Caco-2 (cell line): ENCODE data around the gene GRID1. TPM values are rescaled to one million over a fixed set of nuclear protein-coding genes. Genes with fewer than 3 reads are reported as not detected.

ENCODE experiments used
- BruUV-seq: library from RNA; stranded (reverse); fragments of 400-500 nt; replicated peaks from 2 replicates; lab custom pipeline; 2021; lab: Mats Ljungman, UMichigan
- CTCF ChIA-PET: fragments of 300-600 bp; sonication (Branson Sonifier 250); formaldehyde crosslinking; loops from one replicate; lab custom pipeline; 2022; ENCODE audit warnings: antibody characterized with exemption; lab: Charles Lee
- POLR2A ChIA-PET: fragments of 300-600 bp; sonication (Branson Sonifier 250); formaldehyde crosslinking; loops from one replicate; lab custom pipeline; 2022; ENCODE audit warnings: antibody characterized with exemption; lab: Charles Lee
- DNase-seq, 2 experiments: peaks; one replicate each; pipeline versions ENCODE4 v3.0.0 to v3.0.0-alpha.2; 2020 to 2022
- H3K27me3 ChIP-seq: replicated peaks from 2 replicates; pipeline ENCODE4 v1.6.0; 2011; ENCODE audit warnings: low read length; ENCODE audit not compliant: control insufficient read depth, insufficient read depth
- H3K36me3 ChIP-seq: 2 replicates; pipeline ENCODE4 v1.5.1; 2011; ENCODE audit warnings: low read length; ENCODE audit not compliant: control insufficient read depth, insufficient read depth
- H3K4me1 ChIP-seq: fragments of 250-450 bp; sonication (Bioruptor Pico); 2 replicates; pipeline ENCODE4 v1.5.1; 2020; ENCODE audit warnings: mild to moderate bottlenecking
- H3K4me3 ChIP-seq: 2 replicates; pipeline ENCODE4 v1.5.1; 2011; ENCODE audit warnings: low read depth, mild to moderate bottlenecking, control low read depth, low read length
- H3K9me3 ChIP-seq: fragments of 250-450 bp; sonication (Bioruptor Pico); 2 replicates; pipeline ENCODE4 v1.5.1; 2020; ENCODE audit warnings: mild to moderate bottlenecking, moderate library complexity
- H3K27ac Mint-ChIP-seq: one replicate; pipeline ENCODE4 v1.8.0; 2022; ENCODE audit warnings: mixed read lengths; ENCODE audit not compliant: unreplicated experiment
- H3K27me3 Mint-ChIP-seq: one replicate; pipeline ENCODE4 v1.8.0; 2022; ENCODE audit warnings: mixed read lengths; ENCODE audit not compliant: insufficient read depth, unreplicated experiment
- H3K36me3 Mint-ChIP-seq: one replicate; pipeline ENCODE4 v1.8.0; 2022; ENCODE audit warnings: mild to moderate bottlenecking, mixed read lengths; ENCODE audit not compliant: insufficient read depth, unreplicated experiment
- H3K4me1 Mint-ChIP-seq: one replicate; pipeline ENCODE4 v1.8.0; 2022; ENCODE audit warnings: low read depth, mixed read lengths; ENCODE audit not compliant: unreplicated experiment
- H3K4me3 Mint-ChIP-seq: one replicate; pipeline ENCODE4 v1.8.0; 2022; ENCODE audit warnings: mild to moderate bottlenecking, moderate library complexity, mixed read lengths; ENCODE audit not compliant: unreplicated experiment
- H3K9me3 Mint-ChIP-seq: one replicate; pipeline ENCODE4 v1.8.0; 2022; ENCODE audit warnings: mixed read lengths; ENCODE audit not compliant: unreplicated experiment
- intact Hi-C: fragments of 100-400 bp; cut with micrococcal nuclease; formaldehyde crosslinking; loops from one replicate; pipeline ENCODE4 v1.10.0; 2022; ENCODE audit not compliant: unreplicated experiment
- total RNA-seq: library from RNA; stranded (reverse); gene quantifications from 2 replicates; pipeline ENCODE4 v1.2.3, GENCODE V29; 2022
- TF ChIP-seq, protein P1 (sequence below), 2 experiments: fragments of 200-600 bp in 1 of 2; IDR thresholded peaks; 1 replicate in 1 of 2; 2 replicates in 1 of 2; pipeline versions ENCODE4 v1.5.1 to v1.8.0; 2011 to 2022; ENCODE audit warnings: antibody characterized with exemption in 1 of 2, control low read depth in 1 of 2, inconsistent platforms in 1 of 2, low read depth in 1 of 2, low read length in 1 of 2, mild to moderate bottlenecking in 1 of 2, moderate library complexity in 1 of 2; ENCODE audit not compliant: insufficient read depth in 1 of 2, severe bottlenecking in 1 of 2, unreplicated experiment in 1 of 2

GRID1 gene
- total RNA-seq, 1 experiment from 2014 or later: 8.0 TPM

DNA sequence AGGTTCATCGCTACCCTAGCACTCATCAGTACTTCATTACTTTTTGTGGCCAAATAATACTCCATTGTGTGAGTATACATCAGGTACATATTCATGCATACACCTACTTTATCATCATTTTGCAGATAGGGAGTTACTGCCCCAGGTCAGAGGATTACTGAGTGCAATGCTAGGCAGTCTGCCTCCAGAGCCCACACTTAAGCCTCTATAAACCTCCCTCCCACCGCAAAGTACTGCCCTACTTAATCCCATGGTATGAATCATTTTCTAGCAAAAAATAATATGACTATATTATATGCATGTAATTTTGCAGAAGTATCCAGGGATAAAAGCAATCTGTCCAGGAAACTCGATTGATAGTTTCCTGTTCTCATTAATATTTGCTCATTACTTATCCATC lies 194.3 kb downstream of the GRID1 start:
- no peaks in the 10 kb centered on the region for H3K36me3 Mint-ChIP-seq
- intact Hi-C loops: no loop called here
- BruUV-seq: no TSS peak

DNA sequence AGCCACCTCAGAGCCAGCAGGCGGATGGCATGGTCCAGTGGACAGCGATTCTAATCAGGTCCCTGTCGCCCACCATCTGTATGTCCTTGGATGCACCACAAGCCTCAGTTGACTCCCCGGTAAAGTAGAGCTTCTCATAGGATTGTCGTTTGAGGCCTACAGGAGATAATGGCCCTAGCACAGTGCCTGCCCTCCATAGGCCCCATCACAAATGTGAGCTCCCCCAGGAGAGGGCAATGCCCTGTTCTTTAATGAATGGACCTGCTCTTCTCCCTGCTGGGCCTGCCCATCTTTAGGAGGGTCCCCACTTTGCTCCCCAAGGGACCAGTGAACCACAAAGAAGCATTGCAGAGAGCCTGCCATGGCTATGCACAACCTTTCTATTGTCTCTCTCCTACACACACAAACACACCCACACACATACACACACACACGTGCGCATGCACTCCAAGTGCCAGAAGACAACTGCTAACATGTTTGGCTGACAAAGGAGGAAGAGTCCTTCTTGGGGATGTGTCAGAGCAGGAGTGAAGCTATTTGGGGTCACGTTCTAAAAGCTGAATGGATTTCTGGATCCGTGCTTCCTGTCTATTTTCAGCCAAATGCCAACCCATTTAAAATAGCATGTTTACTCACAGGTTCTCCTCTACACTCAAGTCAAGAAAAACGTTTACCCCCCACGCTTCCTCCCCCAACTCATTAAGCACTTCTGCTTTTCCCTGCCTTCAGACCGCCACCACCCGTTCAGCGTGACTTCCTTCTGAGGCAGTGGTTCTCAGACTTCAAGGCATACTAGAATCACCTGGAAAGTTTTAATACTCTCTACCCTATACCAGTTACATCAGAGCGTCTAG lies 196.1 kb downstream of the GRID1 start:
- Histone ChIP-seq H3K9me3 (no peaks in the 10 kb centered on the region), H3K36me3 (no peaks in the 10 kb centered on the region), H3K4me1 (no peaks in the 10 kb centered on the region), H3K4me3 (no peak overlapping the region), H3K27me3 (no peaks in the 10 kb centered on the region)
- Mint-ChIP-seq H3K27ac (no peak overlapping the region), H3K4me1 (no peaks in the 10 kb centered on the region), H3K4me3 (no peak overlapping the region), H3K9me3 (no peaks in the 10 kb centered on the region), H3K36me3 (no peaks in the 10 kb centered on the region), H3K27me3 (no peaks in the 10 kb centered on the region)
- BruUV-seq: no TSS peak
- intact Hi-C loops: no loop called here
- ChIA-PET POLR2A (no interaction called here), CTCF (no interaction called here)
- peak in 1 of 2 experiments; percentile 17 for DNase-seq
- TF ChIP-seq, protein P1, sequence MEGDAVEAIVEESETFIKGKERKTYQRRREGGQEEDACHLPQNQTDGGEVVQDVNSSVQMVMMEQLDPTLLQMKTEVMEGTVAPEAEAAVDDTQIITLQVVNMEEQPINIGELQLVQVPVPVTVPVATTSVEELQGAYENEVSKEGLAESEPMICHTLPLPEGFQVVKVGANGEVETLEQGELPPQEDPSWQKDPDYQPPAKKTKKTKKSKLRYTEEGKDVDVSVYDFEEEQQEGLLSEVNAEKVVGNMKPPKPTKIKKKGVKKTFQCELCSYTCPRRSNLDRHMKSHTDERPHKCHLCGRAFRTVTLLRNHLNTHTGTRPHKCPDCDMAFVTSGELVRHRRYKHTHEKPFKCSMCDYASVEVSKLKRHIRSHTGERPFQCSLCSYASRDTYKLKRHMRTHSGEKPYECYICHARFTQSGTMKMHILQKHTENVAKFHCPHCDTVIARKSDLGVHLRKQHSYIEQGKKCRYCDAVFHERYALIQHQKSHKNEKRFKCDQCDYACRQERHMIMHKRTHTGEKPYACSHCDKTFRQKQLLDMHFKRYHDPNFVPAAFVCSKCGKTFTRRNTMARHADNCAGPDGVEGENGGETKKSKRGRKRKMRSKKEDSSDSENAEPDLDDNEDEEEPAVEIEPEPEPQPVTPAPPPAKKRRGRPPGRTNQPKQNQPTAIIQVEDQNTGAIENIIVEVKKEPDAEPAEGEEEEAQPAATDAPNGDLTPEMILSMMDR (IDR thresholded peaks at IDR 0.05; ENCODE audit: insufficient read depth in 1 of 2, low read depth in 1 of 2, low read length in 1 of 2, severe bottlenecking in 1 of 2, unreplicated experiment in 1 of 2): no peak

More for the DNA sequence above, 194.3 kb downstream of the GRID1 start:
- Mint-ChIP-seq H3K4me1 (no peaks in the 10 kb centered on the region), H3K27ac (no peak overlapping the region), H3K9me3 (no peaks in the 10 kb centered on the region), H3K4me3 (no peak overlapping the region), H3K27me3 (no peaks in the 10 kb centered on the region)
- Histone ChIP-seq H3K4me3 (no peak overlapping the region), H3K4me1 (no peaks in the 10 kb centered on the region), H3K9me3 (no peaks in the 10 kb centered on the region), H3K36me3 (no peaks in the 10 kb centered on the region), H3K27me3 (no peaks in the 10 kb centered on the region)
- CTCF ChIA-PET: no interaction called here
- DNase-seq: no peak
- POLR2A ChIA-PET: no interaction called here
- TF ChIP-seq, protein P1 (IDR thresholded peaks at IDR 0.05; ENCODE audit: insufficient read depth in 1 of 2, low read depth in 1 of 2, low read length in 1 of 2, severe bottlenecking in 1 of 2, unreplicated experiment in 1 of 2): no peak

DNA sequence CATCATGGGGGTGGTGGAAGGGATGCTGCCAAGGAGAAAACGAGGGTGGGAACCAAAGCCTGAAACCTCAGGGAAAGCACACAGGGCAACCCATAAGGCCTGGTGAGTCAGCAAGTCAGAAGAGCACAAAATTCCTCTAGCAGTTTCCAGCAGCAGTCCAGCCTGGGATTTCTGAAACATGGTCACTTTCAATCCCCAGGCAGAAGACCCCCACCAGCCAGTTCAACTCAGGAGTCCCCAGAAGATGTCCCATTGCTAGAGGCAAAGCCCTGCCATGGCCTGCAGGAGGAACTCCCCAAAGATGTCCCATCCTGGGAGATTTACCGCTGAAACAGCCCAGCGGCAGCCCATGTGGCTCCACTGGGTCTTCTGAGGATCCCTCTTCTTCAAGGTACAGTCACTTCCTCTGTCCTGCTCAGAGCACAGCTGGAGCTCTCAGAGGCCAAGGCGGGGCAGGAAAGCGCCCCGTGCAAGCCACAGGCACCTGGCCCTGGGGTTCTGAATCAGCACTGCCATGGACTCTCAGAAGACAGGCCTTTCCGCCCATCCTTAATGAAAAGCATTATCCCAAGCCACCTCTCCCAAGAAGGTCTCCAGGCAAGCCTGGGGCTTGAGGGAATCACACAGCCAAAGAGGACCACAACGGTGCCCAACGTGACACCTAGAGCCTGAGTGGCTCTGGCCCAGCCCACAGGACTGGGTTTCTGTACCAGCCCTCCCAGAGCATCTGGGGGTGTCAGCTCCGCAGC lies 196.9 kb downstream of the GRID1 start:
- H3K4me1 ChIP-seq: peaks cover 2% of the 10 kb centered on the region; the same call in 1 of the 2 replicates
- DNase-seq: no peak
- Mint-ChIP-seq H3K27ac (no peak overlapping the region), H3K4me1 (peaks cover under 1% of the 10 kb centered on the region), H3K9me3 (no peaks in the 10 kb centered on the region), H3K4me3 (no peak overlapping the region), H3K27me3 (no peaks in the 10 kb centered on the region), H3K36me3 (no peaks in the 10 kb centered on the region)
- H3K4me3 ChIP-seq: no peak overlapping the region
- H3K27me3 ChIP-seq: no peaks in the 10 kb centered on the region
- no TSS peak for BruUV-seq
- intact Hi-C loops: no loop called here
- H3K9me3 ChIP-seq: no peaks in the 10 kb centered on the region
- no peaks in the 10 kb centered on the region for H3K36me3 ChIP-seq
- TF ChIP-seq, protein P1 (IDR thresholded peaks at IDR 0.05; ENCODE audit: insufficient read depth in 1 of 2, low read depth in 1 of 2, low read length in 1 of 2, severe bottlenecking in 1 of 2, unreplicated experiment in 1 of 2): no peak
- POLR2A ChIA-PET: no interaction called here
- CTCF ChIA-PET: no interaction called here
